ENCODE results near the gene B3GNT8.
"Not testable (repeated sequence)": the region's sequence is repeated elsewhere in the genome, so short reads cannot be mapped to it uniquely, and the experiment has no call there.

The B3GNT8 gene

DNA sequence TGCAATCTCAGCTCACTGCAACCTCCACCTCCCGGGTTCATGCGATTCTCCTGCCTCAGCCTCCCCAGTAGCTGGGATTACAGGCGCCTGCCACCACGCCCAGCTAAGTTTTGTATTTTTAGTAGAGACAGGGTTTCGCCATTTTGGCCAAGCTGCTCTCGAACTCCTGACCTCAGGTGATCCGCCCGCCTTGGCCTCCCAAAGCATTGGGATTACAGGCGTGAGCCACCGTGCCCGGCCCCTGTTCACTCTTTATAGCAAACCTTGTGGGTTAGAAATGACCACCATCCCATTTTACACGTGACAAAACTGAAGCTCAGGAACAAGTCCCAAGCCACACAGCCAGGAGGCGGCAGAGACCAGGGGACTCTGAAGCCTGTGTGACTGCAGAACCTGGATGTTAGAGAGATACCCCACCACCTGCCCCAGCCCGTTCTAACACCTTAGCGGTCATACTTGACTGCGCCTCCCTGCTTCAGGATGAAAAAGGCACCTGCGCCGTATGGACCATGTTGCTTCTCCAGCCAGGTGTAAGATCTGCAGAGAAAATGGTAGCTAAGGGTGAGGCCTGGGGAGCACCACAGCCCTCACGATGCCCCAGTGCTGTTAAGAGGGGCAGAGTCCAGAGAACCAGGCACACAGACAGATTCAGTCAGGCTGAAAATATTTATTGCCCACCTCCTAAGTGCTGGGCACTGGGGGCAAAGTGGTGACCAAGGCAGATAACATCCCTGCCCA, 8.9 kb upstream of the B3GNT8 start:
- DNase-seq, result no peak

DNA sequence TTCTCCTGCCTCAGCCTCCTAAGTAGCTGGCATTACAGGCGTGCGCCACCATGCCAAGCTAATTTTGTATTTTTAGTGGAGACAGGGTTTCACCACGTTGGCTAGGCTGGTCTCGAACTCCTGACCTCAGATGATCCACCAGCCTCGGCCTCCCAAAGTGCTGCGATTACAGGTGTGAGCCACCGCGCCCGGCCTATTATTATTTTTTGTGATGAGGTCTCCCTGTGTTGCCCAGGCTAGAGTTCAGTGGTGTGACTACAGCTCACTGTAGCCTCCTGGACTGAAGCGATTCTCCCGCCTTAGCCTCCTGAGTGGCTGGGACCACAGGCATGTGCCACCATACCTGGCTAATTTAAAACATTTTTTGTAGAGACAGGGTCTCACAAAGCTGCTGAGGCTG, 8.2 kb upstream of the B3GNT8 start:
- DNase-seq, result not testable (repeated sequence)

DNA sequence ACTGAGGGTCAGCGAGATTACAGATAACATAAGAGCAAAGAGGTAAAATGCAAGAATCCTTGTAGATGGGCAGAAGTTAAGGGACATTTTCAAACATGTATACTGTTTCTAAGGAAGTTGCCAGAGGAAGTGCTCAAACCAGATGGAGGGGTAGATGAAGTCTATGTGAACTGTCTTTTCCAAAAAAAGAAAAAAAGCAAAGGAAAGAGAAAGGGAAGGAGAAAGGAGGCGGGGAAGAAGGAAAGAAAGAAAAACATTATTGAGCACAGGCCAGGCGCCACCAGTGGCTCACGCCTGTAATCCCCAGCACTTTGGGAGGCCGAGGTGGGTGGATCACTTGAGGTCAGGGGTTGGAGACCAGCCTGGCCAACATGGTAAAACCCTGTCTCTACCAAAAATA, 7.3 kb upstream of the B3GNT8 start:
- DNase-seq, result no peak

DNA sequence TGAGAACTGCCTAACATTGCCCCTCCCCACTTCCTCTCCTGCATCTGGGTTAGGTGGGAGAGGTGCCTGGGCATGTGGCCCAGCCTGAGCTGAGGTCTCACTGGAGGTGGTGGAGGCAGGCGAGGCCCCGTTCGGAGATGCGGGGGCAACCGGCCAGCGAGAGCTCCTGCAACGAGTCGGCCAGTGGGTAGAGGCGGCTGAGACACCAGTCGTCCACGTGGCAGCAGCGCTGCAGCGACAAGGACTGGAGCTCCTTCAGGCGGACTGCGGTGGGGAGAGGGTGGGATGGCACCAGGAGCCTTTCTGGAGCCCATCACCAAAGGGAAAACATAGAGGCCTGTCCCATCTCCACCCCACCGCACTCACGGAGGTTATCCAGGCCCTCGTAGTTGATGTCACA, 6.0 kb upstream of the B3GNT8 start:
- DNase-seq, result no peak

DNA sequence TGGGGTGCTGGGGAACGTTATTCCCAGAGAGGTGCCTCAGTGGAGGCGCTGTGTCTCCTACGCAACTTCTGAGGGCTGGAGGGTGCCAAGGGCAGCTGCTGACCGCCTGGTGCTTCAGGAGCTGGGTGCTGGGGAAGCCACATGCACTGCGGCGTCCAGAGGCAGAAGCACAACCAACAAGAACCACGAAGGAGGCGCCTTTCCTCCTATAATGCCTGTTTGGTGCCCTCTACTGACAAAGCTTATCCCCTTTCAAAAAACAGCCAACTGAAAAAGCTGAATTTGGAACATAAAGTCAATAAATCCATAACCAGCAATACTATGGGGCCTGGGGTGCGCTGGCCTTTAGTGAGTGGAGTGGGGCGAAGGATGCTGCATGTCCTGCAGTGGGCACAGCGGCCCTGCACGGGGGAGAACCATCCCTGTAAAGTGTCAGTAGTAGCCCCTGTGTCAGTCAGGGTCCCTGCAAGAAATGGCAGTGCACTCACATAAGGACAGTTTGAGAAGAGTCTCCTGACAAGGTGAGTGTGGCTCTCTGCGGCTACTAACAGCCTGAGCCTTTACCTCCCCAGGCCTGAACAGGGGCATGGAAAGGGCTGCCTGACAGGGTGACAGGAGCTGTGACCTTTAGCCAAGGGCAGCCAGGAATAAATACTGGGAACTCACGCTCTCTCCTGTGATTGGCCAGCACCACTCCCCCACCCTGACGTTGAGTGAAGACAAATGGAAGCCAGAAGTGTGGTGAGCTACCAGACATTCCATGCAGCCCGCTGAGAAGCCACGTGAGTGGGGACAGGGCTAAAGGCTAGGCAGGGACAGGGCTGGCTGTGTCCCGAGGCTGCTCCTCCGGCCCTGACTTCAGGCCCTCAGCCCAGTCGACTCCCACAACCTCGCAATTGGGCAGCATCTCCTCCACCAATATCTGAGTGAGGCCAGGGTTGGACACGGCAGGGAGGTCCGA, 4.5 kb upstream of the B3GNT8 start:
- peak; percentile 61 for DNase-seq

DNA sequence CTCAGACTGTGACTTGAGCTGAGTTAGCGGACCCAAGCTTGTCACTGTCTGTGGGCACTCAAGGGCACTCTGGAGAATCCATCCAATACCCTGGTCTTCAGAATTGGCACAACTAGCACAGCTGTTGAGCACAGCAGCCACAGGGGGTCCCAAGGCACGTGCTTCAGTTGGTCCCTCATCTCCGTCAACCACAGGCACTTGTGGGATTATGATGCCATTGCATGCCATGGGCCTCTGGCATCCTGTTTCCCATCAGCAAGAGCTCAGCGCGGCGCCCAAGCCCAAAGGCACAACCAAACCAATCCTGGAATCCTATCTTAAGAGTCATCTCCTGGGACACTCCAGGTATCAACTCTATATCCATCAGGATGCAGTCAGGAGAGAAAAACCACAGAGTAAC, 3.7 kb upstream of the B3GNT8 start:
- no peak for DNase-seq

DNA sequence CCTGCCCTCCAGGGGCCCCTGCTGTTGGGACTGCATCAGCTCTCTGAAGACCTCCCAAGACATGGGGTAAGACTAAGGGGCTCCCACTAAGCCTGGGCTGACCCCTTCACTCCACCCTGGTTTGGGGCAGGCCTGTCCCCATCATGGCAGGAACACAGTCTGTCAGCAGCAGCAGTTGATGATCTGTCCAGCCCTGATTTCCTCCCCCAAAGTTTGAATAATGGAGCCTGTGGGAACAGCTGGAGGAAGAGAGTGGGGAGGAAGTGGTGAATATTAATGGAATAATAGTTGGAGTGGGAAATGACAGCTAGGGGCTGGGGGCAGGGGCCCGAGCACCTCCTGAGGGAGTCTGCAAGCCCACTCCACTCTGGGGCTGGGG, 1.3 kb upstream of the B3GNT8 start:
- no peak for DNase-seq

DNA sequence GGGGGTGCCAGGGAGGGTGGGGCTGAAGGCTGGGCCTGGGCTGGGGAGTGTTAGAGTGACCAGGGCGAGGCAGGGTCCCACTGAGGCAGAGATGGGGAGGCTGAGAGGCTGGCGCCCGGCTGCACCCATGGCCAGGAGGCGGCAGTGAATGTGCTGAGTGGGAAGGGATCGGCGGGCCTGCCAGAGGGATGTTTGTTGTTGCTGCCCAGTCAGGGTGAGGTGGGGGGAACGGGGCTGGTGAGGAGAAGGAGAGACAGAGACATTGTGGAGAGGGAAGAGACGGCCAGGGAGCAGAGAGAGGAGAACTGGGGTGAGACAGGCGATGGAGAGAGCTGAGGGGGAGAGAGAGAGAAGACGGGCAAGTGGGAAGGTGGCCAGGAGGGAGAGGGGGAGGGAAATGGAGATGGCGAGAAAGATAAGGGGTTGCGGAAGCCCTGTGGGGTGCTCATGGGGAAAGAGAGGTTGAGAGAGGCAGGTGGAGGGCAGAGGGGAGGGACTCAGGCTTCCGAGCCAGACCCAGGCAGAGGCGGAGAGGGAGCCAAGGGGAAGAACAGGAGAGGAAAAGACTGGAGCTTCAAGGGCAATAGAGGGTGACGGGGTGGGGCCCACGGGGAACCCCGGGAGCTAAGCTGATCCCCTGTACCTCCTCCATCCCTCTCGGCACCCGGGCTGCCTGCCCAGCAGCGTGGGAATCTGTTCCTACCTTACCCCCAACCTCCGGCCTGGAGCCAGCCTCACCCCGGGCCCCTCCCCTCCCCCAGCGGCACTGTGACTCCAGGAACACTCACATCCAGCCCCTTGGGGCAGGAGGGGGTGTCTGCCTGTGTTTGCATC, 690 bp upstream of the B3GNT8 start:
- DNase-seq, result peak; percentile 32

DNA sequence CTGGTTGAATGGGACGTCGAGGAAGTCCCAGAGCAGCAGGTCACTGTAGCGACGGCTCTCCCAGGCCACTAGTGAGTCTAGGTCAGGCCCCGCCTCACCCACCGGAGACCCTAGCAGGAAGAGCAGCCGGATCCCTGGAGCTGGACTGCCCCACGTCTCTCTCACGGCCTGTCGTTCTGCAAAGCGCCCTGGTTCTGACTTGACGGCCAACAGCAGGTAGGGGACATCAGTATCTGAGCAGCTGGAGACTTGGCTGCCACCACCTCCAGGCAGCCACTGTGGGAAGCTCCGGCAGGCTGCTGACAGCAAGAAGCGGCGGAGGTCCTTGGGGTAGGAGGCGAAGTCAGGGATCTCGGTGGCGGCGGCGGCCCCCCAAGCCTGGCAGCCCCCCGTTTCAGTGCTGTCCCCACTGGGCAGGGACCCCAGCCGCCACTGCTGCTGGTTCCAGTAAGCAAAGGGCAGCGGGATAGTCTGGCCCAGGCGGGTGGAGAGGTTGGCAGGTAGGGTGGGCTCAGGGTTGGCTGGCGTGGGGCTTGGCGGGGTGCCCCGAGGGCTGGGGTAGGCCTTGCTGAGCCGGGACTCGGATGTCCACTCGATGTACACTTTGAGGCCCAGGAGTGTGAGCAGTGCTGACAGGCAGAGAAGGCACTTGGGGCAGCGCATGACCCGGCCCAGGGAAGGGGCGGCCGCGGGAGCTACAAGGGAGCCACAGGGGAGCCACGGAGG, 895 bp downstream of the B3GNT8 start:
- DNase-seq, result no peak

DNA sequence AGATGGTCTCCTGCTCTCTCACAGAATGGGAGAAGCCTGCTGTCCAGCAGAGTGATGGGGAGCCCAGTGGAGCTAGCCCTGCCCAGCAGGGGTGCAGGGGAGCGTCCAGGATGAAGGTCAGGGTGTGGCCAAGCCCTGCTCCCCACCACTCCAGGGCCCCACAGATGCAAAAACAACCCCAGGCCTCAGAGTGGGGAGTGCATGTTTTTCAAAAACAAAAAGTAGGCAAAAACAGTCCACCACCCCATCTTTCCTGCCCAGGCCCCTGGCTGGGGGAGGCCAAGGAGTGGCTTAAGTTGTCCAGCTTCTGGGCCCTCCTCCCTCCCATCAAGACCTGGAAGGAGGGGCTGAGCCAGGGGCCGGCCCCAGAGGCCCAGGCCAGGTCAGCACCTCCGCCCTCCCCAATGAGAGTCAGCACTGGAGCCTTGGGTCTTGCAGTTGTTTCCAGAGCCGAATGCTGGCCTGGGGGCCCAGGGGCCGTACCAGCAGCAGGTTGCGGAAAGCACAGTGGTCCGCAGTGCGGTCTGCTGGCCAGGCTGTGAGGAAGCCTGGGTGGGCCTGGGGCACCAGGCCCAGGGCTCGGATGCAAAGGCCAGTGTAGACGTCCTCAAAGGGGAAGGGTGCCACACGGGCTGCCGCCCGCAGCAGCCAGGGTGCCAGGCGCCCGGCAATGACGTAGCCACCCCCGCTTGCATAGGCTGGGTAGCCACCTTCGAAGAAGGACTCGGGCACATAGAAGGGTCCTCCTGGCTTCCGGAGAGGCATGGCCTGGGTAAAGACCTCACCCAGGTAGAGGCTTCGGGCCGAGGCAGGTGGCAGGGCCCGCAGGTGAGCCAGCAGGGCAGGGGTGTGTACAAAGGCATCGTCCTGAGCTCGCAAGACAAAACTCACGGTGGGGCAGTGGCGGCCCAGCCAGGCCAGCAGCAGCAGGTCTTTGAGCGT, 1.7 kb downstream of the B3GNT8 start:
- no peak for DNase-seq

DNA sequence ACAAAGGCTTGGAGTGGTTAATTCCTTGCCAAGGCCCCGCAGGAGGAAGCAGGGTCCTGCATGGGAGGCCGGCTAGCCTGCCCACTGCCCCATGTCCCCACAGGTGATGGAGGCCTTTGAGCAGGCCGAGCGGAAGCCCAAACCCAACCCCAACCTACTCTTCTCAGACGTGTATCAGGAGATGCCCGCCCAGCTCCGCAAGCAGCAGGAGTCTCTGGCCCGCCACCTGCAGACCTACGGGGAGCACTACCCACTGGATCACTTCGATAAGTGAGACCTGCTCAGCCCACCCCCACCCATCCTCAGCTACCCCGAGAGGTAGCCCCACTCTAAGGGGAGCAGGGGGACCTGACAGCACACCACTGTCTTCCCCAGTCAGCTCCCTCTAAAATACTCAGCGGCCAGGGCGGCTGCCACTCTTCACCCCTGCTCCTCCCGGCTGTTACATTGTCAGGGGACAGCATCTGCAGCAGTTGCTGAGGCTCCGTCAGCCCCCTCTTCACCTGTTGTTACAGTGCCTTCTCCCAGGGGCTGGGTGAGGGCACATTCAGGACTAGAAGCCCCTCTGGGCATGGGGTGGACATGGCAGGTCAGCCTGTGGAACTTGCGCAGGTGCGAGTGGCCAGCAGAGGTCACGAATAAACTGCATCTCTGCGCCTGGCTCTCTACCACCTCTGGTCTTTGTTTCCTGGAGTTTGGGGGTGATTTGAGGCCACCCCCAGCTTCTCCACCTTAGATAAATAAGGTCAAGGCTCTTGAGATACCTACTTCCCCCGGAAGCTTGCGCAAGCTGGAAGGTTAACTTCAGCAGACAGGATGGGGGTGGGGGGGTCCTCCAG, 2.6 kb downstream of the B3GNT8 start:
- DNase-seq, result no peak

DNA sequence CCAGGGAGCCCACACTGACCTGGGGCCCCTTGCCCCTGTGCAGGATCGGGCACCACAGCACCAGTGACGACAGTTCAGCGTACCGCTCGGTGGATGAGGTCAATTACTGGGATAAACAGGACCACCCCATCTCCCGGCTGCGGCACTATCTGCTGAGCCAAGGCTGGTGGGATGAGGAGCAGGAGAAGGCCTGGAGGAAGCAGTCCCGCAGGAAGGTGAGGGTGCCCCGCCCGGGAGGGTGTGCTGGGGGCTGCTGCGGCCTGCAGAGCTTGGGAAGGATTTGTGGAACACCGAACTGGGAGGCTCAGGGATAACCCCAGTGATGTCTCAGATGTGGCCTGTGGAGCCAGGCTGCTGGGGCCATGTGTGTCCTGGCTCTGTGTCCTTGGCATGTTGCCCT, 4.2 kb downstream of the B3GNT8 start:
- DNase-seq, result no peak

DNA sequence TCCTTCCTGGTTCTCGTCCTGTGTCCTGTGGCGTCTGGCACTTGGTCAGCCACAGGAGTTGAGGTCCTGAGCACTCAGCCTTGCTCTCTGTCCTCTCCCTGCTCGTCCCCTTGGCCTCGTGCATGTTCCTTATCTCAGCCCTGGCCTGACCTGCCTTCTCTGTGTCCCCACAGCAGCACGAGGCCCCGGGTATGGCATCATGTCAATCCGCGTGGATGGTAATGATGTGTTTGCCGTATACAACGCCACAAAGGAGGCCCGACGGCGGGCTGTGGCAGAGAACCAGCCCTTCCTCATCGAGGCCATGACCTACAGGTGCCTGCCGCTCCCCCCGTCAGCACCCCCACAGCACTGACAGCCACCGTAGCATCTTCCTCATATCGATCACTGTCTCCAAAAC, 4.7 kb downstream of the B3GNT8 start:
- DNase-seq, result no peak

DNA sequence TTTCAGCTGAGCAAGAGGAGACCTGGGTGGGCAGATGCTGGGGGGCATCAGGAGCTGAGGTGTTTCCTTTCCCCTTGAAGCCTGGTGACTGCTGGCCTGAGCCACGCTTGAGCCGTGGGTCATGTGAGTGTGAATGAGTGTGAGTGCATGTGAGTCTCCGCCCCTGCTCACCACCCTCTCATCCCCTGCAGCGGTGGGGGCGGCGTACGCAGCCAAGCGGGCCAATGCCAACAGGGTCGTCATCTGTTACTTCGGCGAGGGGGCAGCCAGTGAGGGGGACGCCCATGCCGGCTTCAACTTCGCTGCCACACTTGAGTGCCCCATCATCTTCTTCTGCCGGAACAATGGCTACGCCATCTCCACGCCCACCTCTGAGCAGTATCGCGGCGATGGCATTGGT, 5.2 kb downstream of the B3GNT8 start:
- no peak for DNase-seq

DNA sequence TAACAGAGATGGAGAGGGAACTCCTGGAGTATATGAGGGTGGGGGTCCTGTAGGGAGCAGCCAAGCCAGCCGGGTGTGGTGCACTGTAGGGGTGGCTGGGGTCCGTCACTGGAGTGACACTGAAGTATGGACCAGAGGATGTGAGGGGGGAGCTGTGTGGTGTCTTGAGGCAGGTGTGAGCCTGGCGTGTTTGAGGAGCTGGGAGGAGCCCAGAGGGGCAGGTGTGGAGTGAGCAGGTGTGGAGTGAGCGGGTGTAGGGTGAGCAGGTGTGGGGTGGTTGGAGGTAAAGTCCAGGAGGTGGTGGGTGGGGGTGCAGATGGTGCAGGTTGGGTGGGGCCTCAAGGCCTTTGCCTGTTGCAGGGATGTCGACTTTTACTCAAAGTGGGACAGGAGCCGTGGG, 5.9 kb downstream of the B3GNT8 start:
- DNase-seq, result no peak

DNA sequence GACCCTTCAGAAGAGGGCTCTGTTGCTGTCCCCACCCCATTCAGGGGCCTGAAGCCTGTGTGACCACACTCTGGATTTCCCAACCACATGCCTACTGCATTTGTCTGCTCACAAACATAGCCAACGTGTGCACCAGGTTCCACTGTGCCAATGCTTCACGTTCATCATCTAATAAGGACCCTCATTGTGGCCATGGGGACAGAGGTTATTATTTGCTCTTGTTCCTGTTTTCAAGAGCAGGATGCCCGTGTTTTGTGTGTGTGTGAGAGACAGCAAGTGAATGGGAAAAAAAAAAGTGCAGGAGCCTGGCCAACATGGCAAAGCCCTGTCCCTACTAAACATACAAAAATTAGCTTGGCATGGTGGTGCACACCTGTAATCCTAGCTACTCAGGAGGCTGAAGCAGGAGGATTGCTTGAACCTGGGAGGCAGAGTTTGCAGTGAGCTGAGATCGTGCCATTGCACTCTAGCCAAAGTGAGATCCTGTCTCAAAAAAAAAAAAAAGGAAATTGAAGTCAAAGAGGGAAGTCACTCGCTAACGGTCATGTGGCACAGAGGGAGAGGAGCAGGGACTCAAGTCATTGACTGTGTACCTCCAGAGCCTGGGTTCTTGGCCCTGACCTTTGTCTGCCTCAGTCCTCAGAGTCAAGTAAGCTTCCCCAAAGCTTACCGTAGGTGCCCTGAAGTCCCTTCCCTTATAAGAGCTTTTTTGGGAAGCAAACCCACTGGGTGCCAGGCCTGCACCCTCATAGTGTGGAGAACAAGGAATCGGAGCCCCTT, 6.9 kb downstream of the B3GNT8 start:
- DNase-seq, result peak; percentile 78

DNA sequence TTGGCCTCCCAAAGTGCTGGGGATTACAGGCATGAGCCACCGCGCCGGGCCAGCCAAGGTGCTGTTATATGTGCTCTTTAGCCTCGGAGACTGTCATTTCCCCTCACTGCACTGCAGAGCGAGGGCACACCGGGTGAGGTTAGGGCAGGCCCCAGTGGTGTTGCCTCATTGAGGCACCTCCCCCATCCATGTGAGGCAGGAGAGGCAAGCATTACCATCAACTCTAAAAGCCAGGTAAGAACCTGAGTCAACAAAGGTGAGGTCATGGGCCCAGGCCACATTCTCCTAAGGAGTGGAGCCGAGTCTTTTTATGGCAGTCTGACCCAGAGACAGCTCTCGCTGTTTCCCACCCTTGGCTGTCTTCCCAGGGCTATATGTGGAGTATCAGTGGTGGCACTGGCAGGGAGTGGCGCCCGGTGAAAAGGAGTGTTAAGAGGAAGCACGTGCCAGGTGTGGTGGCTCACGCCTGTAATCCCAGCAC, 10.9 kb downstream of the B3GNT8 start:
- no peak for DNase-seq

DNA sequence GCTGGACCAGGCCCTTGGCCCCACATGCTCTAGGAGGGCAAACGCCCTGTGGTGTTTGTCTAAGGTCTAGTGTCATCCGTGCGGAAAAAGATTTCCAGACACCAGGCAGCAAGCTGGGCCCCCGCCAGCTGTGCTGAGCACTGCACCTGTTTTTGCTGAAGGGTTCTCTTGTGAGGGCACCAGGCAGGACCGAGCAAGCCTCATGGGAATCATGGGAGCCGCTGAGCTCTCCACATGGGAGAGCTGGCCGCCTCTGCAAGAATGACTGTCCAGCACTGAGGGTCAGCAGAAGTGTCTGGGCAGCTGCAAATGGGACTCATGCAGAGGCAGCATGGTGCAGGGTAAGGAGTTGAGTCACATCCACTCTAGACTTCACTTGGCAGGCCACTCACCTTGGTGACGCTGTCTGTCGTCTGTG, 12.0 kb downstream of the B3GNT8 start:
- DNase-seq, result no peak

DNA sequence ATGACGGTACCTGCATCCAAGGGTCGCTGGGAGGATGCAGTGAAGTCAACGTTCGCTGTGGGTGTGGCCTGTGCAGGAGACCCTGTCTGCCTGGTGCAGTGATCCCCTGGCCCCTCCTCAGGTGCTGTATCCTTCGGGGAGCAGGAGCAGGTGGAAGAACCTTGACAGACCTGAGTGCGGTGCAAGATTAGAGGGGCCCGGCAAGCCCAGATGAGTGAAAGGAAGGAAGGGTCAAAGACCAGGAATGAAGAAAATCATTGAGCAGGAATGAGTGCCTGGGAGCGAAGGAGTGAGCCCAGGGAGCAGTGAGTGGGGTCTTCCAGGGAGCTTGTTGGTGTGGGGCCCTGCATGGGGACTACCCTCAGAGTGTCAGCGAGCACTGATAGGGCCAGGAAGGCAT, 12.7 kb downstream of the B3GNT8 start:
- no peak for DNase-seq

DNA sequence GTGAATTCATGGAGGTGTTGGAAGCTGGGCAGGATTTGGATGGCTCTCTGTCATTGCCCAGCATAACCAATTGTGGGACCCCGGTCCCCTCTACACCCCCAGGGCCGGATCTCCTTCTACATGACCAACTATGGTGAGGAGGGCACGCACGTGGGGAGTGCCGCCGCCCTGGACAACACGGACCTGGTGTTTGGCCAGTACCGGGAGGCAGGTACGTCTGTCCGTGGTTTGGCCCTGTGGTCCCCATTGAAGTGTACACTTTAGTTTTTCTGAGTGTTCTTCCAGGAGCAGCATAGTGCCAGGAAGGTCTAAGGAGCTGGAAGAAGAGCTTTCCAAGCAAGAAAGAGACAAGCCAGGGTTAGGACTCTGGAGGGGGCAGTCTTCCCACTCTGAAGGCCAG, 13.2 kb downstream of the B3GNT8 start:
- no peak for DNase-seq
